Measurements from ENCODE around the gene RIMS4.
A peak's percentile ranks its signal among the peaks of the same experiment; 100 is the strongest.

The RIMS4 gene

GRCh38 chr20:44739942-44740341 lies 70.4 kb downstream of the RIMS4 start:
- DNase-seq (ENCODE audit: low read depth): no peak

GRCh38 chr20:44738813-44739477 lies 71.4 kb downstream of the RIMS4 start:
- DNase-seq (ENCODE audit: low read depth): peak; percentile 26

- no peak for DNase-seq (ENCODE audit: low read depth)
Measured at GRCh38 chr20:44737116-44737515, 73.2 kb downstream of the RIMS4 start.

- no peak for DNase-seq (ENCODE audit: low read depth)
Measured at GRCh38 chr20:44736170-44737021, 74.0 kb downstream of the RIMS4 start.

GRCh38 chr20:44735816-44736169 lies 74.6 kb downstream of the RIMS4 start:
- no peak for DNase-seq (ENCODE audit: low read depth)

- DNase-seq (ENCODE audit: low read depth): no peak
Measured at GRCh38 chr20:44734938-44735337, 75.4 kb downstream of the RIMS4 start.

- peak; percentile 41 for DNase-seq (ENCODE audit: low read depth)
Measured at GRCh38 chr20:44733341-44734069, 76.8 kb downstream of the RIMS4 start.

GRCh38 chr20:44732327-44732726 lies 78.0 kb downstream of the RIMS4 start:
- DNase-seq (ENCODE audit: low read depth): no peak

GRCh38 chr20:44731657-44732056 lies 78.7 kb downstream of the RIMS4 start:
- no peak for DNase-seq (ENCODE audit: low read depth)

GRCh38 chr20:44730441-44730840 lies 79.9 kb downstream of the RIMS4 start:
- no peak for DNase-seq (ENCODE audit: low read depth)

- DNase-seq (ENCODE audit: low read depth): no peak
Measured at GRCh38 chr20:44728801-44729443, 81.4 kb downstream of the RIMS4 start.

- DNase-seq (ENCODE audit: low read depth): no peak
Measured at GRCh38 chr20:44727651-44728050, 82.7 kb downstream of the RIMS4 start.

GRCh38 chr20:44727039-44727438 lies 83.3 kb downstream of the RIMS4 start:
- no peak for DNase-seq (ENCODE audit: low read depth)

- no peak for DNase-seq (ENCODE audit: low read depth)
Measured at GRCh38 chr20:44725837-44726236, 84.5 kb downstream of the RIMS4 start.

GRCh38 chr20:44724423-44725091 lies 85.8 kb downstream of the RIMS4 start:
- DNase-seq (ENCODE audit: low read depth): no peak

- DNase-seq (ENCODE audit: low read depth): no peak
Measured at GRCh38 chr20:44723798-44724362, 86.5 kb downstream of the RIMS4 start.

GRCh38 chr20:44723391-44723790 lies 87.0 kb downstream of the RIMS4 start:
- DNase-seq (ENCODE audit: low read depth): no peak

GRCh38 chr20:44722990-44723389 lies 87.4 kb downstream of the RIMS4 start:
- no peak for DNase-seq (ENCODE audit: low read depth)

GRCh38 chr20:44721785-44722054 lies 88.6 kb downstream of the RIMS4 start:
- no peak for DNase-seq (ENCODE audit: low read depth)

GRCh38 chr20:44720997-44721784 lies 89.2 kb downstream of the RIMS4 start:
- no peak for DNase-seq (ENCODE audit: low read depth)

GRCh38 chr20:44720621-44720996 lies 89.7 kb downstream of the RIMS4 start:
- no peak for DNase-seq (ENCODE audit: low read depth)

Measured in activated T-cell treated with anti-CD3 and anti-CD28 coated beads for 24 hours (primary cell).